ENCODE data around the gene LYG1.
"Not testable (repeated sequence)": the region's sequence is repeated elsewhere in the genome, so short reads cannot be mapped to it uniquely, and the experiment has no call there.

The LYG1 gene

GRCh38 chr2:99335911-99336803, 35.2 kb upstream of the LYG1 start, which contains the start of gene TXNDC9:
TXNDC9 (minus strand) TSS chr2:99336333; CDS start chr2:99333210, 3,123 bp downstream.
- H3K9me3 ChIP-seq (ENCODE audit: control insufficient read depth, low read length) = no peaks in the 10 kb centered on the region
- H3K36me3 ChIP-seq (ENCODE audit: control insufficient read depth, insufficient read depth, low read length) = peaks cover 20% of the 10 kb centered on the region
- 0% methylated on average over 60 of the region's 60 CpGs for WGBS, 2 experiments
- peak within 1 kb of the TSS; percentile 82 for H3K27ac ChIP-seq (ENCODE audit: insufficient read depth, low read depth, low read length, poor library complexity, severe bottlenecking)
- peak within 1 kb of the TSS; percentile 76 for H3K4me3 ChIP-seq (ENCODE audit: insufficient read depth, low read depth, low read length)
- H3K27me3 ChIP-seq (ENCODE audit: control insufficient read depth, insufficient read depth, low read length, poor library complexity, severe bottlenecking) = no peaks in the 10 kb centered on the region
- H3K4me1 ChIP-seq (ENCODE audit: control insufficient read depth, insufficient read depth, low read length) = peaks cover 6% of the 10 kb centered on the region

DNA sequence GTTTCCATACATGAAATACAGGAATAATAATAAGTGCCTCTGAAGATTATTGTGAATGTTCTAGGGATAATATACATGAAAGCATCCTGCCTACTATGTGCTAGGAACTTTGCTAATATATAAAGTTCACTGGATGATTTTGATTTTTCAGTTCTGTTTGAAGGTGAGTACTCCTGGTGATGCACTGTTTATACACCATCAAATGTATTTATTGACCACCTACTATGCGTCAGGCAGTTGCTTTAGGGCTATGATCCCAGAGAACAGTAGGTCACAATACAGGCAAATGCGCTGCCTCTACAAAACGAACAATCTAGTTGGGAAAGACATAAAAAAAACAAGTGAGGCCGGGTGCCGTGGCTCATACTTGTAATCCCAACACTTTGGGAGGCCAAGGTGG, 24.4 kb upstream of the LYG1 start:
- Histone ChIP-seq H3K27me3 (ENCODE audit: control insufficient read depth, insufficient read depth, low read length, poor library complexity, severe bottlenecking) (no peaks in the 10 kb centered on the region), H3K36me3 (ENCODE audit: control insufficient read depth, insufficient read depth, low read length) (peaks cover 57% of the 10 kb centered on the region), H3K4me1 (ENCODE audit: control insufficient read depth, insufficient read depth, low read length) (no peaks in the 10 kb centered on the region), H3K4me3 (ENCODE audit: insufficient read depth, low read depth, low read length) (no peak overlapping the region), H3K27ac (ENCODE audit: insufficient read depth, low read depth, low read length, poor library complexity, severe bottlenecking) (no peak overlapping the region), H3K9me3 (ENCODE audit: control insufficient read depth, low read length) (no peaks in the 10 kb centered on the region)
- WGBS, 2 experiments = 96 to 97% methylated on average over 5 of the region's 5 CpGs

DNA sequence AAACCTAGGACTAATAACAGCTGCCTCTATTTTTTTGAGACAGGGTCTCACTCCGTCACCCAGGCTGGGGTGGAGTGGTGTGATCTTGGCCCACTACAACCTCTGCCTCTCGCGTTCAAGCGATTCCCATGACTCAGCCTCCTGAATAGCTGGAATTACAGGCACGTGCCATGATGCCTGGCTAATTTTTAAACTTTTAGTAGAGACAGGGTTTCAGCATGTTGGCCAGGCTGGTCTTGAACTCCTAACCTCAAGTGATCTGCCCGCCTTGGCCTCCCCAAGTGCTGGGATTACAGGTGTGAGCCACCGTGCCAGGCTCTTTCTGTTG, 16.8 kb upstream of the LYG1 start:
- not testable (repeated sequence) for H3K27ac ChIP-seq (ENCODE audit: insufficient read depth, low read depth, low read length, poor library complexity, severe bottlenecking); H3K9me3 ChIP-seq (ENCODE audit: control insufficient read depth, low read length); H3K4me3 ChIP-seq (ENCODE audit: insufficient read depth, low read depth, low read length); H3K27me3 ChIP-seq (ENCODE audit: control insufficient read depth, insufficient read depth, low read length, poor library complexity, severe bottlenecking); H3K4me1 ChIP-seq (ENCODE audit: control insufficient read depth, insufficient read depth, low read length)
- WGBS, 2 experiments = 93 to 94% methylated on average over 7 of the region's 7 CpGs
- peaks cover 28% of the 10 kb centered on the region for H3K36me3 ChIP-seq (ENCODE audit: control insufficient read depth, insufficient read depth, low read length)

- H3K27me3 ChIP-seq (ENCODE audit: control insufficient read depth, insufficient read depth, low read length, poor library complexity, severe bottlenecking) = no peaks in the 10 kb centered on the region
- no peaks in the 10 kb centered on the region for H3K9me3 ChIP-seq (ENCODE audit: control insufficient read depth, low read length)
- H3K4me1 ChIP-seq (ENCODE audit: control insufficient read depth, insufficient read depth, low read length) = no peaks in the 10 kb centered on the region
- WGBS, 2 experiments = 94% methylated on average over 8 to 9 of the region's 9 CpGs
- H3K36me3 ChIP-seq (ENCODE audit: control insufficient read depth, insufficient read depth, low read length) = peaks cover 23% of the 10 kb centered on the region
- no peak overlapping the region for H3K27ac ChIP-seq (ENCODE audit: insufficient read depth, low read depth, low read length, poor library complexity, severe bottlenecking)
- H3K4me3 ChIP-seq (ENCODE audit: insufficient read depth, low read depth, low read length) = no peak overlapping the region
Measured at GRCh38 chr2:99317161-99317872, 16.3 kb upstream of the LYG1 start.

DNA sequence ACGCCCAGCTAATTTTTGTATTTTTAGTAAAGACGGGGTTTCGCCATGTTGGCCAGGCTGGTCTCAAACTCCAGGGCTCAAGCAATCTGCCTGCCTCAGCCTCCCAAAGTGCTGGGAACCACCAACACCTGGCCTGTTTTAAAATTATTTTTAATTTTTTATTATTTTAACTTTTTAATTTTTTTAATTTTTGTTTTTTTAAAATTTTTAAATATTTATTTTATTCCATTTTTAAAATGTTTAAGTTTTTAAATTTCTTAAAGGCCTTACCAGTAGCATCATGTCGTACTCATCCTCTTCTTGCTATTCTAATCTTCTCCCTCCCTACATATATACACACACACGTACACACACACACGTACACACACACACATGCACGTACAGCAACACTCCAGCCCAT, 1.4 kb downstream of the LYG1 start:
- Histone ChIP-seq H3K36me3 (ENCODE audit: control insufficient read depth, insufficient read depth, low read length) (no peaks in the 10 kb centered on the region), H3K4me3 (ENCODE audit: insufficient read depth, low read depth, low read length) (no peak overlapping the region), H3K4me1 (ENCODE audit: control insufficient read depth, insufficient read depth, low read length) (no peaks in the 10 kb centered on the region), H3K27me3 (ENCODE audit: control insufficient read depth, insufficient read depth, low read length, poor library complexity, severe bottlenecking) (no peaks in the 10 kb centered on the region), H3K9me3 (ENCODE audit: control insufficient read depth, low read length) (no peaks in the 10 kb centered on the region), H3K27ac (ENCODE audit: insufficient read depth, low read depth, low read length, poor library complexity, severe bottlenecking) (no peak overlapping the region)
- 94 to 98% methylated on average over 7 of the region's 7 CpGs for WGBS, 2 experiments

GRCh38 chr2:99297994-99298393, 3.0 kb downstream of the LYG1 start:
- H3K4me3 ChIP-seq (ENCODE audit: insufficient read depth, low read depth, low read length) = no peak overlapping the region
- H3K4me1 ChIP-seq (ENCODE audit: control insufficient read depth, insufficient read depth, low read length) = no peaks in the 10 kb centered on the region
- WGBS, 2 experiments = 91 to 93% methylated on average over 2 of the region's 2 CpGs
- H3K27me3 ChIP-seq (ENCODE audit: control insufficient read depth, insufficient read depth, low read length, poor library complexity, severe bottlenecking) = no peaks in the 10 kb centered on the region
- H3K27ac ChIP-seq (ENCODE audit: insufficient read depth, low read depth, low read length, poor library complexity, severe bottlenecking) = no peak overlapping the region
- no peaks in the 10 kb centered on the region for H3K36me3 ChIP-seq (ENCODE audit: control insufficient read depth, insufficient read depth, low read length)
- no peaks in the 10 kb centered on the region for H3K9me3 ChIP-seq (ENCODE audit: control insufficient read depth, low read length)

- no peaks in the 10 kb centered on the region for H3K27me3 ChIP-seq (ENCODE audit: control insufficient read depth, insufficient read depth, low read length, poor library complexity, severe bottlenecking)
- 95% methylated on average over 7 of the region's 7 CpGs for WGBS, 2 experiments
- no peaks in the 10 kb centered on the region for H3K4me1 ChIP-seq (ENCODE audit: control insufficient read depth, insufficient read depth, low read length)
- H3K27ac ChIP-seq (ENCODE audit: insufficient read depth, low read depth, low read length, poor library complexity, severe bottlenecking) = no peak overlapping the region
- H3K4me3 ChIP-seq (ENCODE audit: insufficient read depth, low read depth, low read length) = no peak overlapping the region
- no peaks in the 10 kb centered on the region for H3K9me3 ChIP-seq (ENCODE audit: control insufficient read depth, low read length)
- H3K36me3 ChIP-seq (ENCODE audit: control insufficient read depth, insufficient read depth, low read length) = no peaks in the 10 kb centered on the region
Measured at GRCh38 chr2:99285526-99285925, 15.5 kb downstream of the LYG1 start.

DNA sequence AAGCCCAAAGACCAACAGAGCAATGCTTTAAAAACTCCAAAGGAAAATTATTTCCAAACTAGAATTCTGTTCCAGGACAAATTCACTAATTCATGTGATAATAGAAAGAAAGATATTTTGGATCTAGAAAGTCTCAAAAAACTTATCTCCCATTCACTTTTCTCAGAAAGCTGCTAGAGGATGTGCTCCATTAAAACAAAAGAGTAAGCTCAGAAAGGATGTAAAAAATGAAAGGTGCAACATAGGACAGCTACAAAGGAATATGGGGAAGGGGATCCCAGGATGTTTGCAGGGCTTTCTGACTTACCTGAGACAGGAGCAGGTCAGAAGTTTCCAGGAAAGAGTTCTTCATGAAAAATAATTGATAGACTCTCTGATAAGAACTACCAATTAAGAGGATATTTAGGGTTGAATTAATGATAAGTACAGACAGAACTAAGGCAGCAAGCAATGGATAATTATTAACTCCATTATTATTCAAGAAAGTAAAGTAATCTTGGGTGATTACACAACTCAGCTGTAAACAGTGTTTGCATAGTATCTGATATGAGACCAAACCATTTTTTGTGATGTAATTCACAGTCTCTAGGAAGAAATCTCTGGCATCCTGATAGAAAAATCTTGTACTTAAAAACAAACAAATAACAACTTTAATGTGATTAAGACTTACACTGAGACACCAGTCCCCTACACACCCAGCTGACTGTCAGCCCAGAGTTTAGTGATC, 20.9 kb downstream of the LYG1 start:
- H3K36me3 ChIP-seq (ENCODE audit: control insufficient read depth, insufficient read depth, low read length) = no peaks in the 10 kb centered on the region
- H3K4me1 ChIP-seq (ENCODE audit: control insufficient read depth, insufficient read depth, low read length) = no peaks in the 10 kb centered on the region
- H3K4me3 ChIP-seq (ENCODE audit: insufficient read depth, low read depth, low read length) = no peak overlapping the region
- no peak overlapping the region for H3K27ac ChIP-seq (ENCODE audit: insufficient read depth, low read depth, low read length, poor library complexity, severe bottlenecking)
- no peaks in the 10 kb centered on the region for H3K27me3 ChIP-seq (ENCODE audit: control insufficient read depth, insufficient read depth, low read length, poor library complexity, severe bottlenecking)
- H3K9me3 ChIP-seq (ENCODE audit: control insufficient read depth, low read length) = no peaks in the 10 kb centered on the region

DNA sequence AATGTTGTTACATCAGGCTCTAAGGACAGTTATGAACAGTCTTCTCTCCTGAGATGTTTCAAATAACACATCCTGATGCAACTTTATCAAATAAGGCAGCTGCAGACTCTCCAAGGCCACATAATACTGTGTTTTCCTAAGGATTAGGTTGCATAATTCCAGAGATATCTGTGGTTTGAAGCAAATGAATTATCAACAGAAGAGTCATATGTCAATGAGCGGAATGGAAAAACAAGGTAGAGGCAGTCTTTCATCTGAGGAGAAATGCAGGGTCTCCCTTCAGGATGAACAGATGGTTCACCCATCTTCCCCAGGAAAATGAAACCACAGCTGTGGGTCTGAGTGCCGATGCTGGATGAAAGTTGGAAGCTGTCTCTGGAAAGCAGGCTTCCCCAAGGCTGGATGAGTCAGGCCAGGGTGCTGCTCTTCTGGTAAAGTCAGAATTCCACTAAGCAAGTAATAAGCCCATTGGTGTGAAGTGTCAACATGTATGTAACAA, 22.2 kb downstream of the LYG1 start:
- Histone ChIP-seq H3K27ac (ENCODE audit: insufficient read depth, low read depth, low read length, poor library complexity, severe bottlenecking) (no peak overlapping the region), H3K4me3 (ENCODE audit: insufficient read depth, low read depth, low read length) (no peak overlapping the region)
- WGBS, 2 experiments = 95 to 98% methylated on average over 2 of the region's 2 CpGs

GRCh38 chr2:99278195-99278765, 22.7 kb downstream of the LYG1 start:
- H3K4me3 ChIP-seq (ENCODE audit: insufficient read depth, low read depth, low read length) = not testable (repeated sequence)
- 88 to 94% methylated on average over 5 of the region's 5 CpGs for WGBS, 2 experiments

More for the DNA sequence above, 22.2 kb downstream of the LYG1 start:
- no peaks in the 10 kb centered on the region for H3K9me3 ChIP-seq (ENCODE audit: control insufficient read depth, low read length)
- H3K27me3 ChIP-seq (ENCODE audit: control insufficient read depth, insufficient read depth, low read length, poor library complexity, severe bottlenecking) = no peaks in the 10 kb centered on the region
- no peaks in the 10 kb centered on the region for H3K4me1 ChIP-seq (ENCODE audit: control insufficient read depth, insufficient read depth, low read length)
- H3K36me3 ChIP-seq (ENCODE audit: control insufficient read depth, insufficient read depth, low read length) = no peaks in the 10 kb centered on the region

More at GRCh38 chr2:99278195-99278765, 22.7 kb downstream of the LYG1 start:
- H3K27ac ChIP-seq (ENCODE audit: insufficient read depth, low read depth, low read length, poor library complexity, severe bottlenecking); H3K4me1 ChIP-seq (ENCODE audit: control insufficient read depth, insufficient read depth, low read length); H3K27me3 ChIP-seq (ENCODE audit: control insufficient read depth, insufficient read depth, low read length, poor library complexity, severe bottlenecking); H3K9me3 ChIP-seq (ENCODE audit: control insufficient read depth, low read length); H3K36me3 ChIP-seq (ENCODE audit: control insufficient read depth, insufficient read depth, low read length): not testable (repeated sequence)
